ENCODE measurements around the gene RBM38. TPM values are rescaled to one million over a fixed set of nuclear protein-coding genes. Genes with fewer than 3 reads are reported as not detected.

Gene RBM38
- total RNA-seq, 4 donors from 2014 or later: 67.6 to 203 (median 139) TPM

DNA sequence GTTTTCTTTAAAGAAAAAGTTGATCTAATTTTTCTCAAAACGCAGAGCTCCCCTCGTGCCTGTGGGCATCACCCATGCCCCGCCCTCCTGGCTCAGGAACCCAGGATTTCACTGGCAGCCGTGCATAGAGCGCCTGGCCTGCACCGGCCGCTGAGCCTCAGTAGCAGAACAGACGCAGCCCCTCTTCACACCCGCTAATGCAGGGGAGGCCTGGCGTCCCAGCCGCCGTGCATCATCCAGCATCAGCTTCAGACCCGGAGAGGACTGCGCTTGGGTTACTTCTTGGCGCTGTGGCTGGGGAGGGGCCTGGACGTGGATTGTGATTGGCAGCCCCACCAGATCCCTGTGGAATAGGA is 18.1 kb downstream of the RBM38 start:
- Histone ChIP-seq H3K9me3 (no peaks in the 10 kb centered on the region), H3K36me3 (peaks cover 22 to 57% (median 52%) of the 10 kb centered on the region in 4 donors), H3K4me3 (no peak overlapping the region), H3K27me3 (no peaks in the 10 kb centered on the region), H3K27ac (replicated peaks in 1 of 4) (peak overlapping the region; percentile 93 to 95 (median 94)), H3K4me1 (peaks cover 38 to 78% (median 76%) of the 10 kb centered on the region in 4 donors)
- DNase-seq (ENCODE audit: extremely low spot score): no peak
- intact Hi-C loops (cut with DNase I): loop anchor here (5.0 kb wide), 1 partner anchor 33 kb away; no protein-coding TSS in a partner anchor
- TF ChIP-seq POLR2A (IDR thresholded peaks at IDR 0.05; ENCODE audit: low read depth): no peak
- TF ChIP-seq POLR2AphosphoS5 (IDR thresholded peaks at IDR 0.05): peak; percentile 35 to 41
- WGBS: 61% methylated on average over 10 of the region's 16 CpGs

DNA sequence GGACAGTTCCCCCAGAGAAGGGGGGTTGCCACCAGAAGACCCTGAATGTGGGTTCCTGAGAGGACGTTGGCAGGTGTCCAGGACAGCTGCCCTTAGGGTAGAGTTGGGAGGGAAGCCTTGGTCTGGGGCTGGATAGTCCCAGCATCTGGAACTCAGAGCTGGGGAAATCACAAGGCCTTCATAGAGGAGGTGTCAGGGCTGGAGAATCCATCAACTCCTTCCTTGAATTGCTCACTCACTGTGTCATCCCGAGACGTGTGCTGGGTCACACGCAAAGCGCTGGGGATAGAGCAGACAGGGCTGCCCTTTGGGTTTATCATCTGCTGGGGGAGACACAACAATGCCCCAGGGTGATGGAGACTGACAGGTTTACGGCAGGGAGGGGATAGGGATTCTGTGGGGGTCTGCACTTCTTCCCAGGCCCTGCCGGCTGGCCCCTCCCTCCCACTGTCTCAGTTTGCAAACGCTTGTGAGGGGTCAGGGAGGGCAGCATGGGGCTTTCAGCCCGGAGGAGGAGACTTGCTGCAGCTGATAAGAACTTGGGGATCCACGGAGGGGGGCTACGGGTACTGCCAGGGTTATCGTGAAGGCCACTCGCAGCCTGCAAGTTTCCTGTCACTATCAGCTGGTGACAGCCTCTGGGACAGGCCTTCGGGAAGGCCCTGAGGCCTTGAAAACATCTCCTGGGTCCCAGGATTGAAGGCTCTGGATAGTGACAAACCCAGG is 18.6 kb downstream of the RBM38 start:
- H3K27ac ChIP-seq (replicated peaks in 1 of 4): peak overlapping the region; percentile 93 to 95 (median 94)
- WGBS: 44% methylated on average over 14 of the region's 14 CpGs

DNA sequence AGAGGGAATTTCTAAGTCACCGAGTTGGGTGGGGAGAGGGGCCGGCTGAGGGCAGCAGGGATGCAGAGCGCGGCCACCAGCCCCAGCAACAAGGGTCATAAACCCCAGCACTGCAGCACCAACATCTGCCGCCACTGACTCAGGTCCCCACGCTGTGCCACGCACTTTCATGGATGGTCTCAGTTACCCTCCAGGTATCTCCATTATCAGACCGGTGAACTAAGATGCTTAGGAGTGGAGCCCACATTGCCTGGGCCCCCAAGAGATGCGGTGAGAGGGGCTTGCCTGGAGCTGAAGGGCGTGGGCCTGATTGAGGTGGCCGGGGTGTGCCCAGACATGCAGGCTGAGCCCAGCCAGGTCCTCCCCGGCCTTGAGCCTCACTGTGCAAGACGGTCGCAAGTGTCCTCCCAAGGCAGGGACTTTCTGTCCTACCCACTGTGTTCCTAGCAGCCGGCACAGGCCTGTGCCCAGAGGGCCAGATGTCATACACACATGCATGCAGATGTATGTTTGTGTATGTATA is 19.3 kb downstream of the RBM38 start:
- Histone ChIP-seq H3K4me1 (peaks cover 32 to 78% (median 76%) of the 10 kb centered on the region in 4 donors), H3K36me3 (peaks cover 22 to 46% (median 42%) of the 10 kb centered on the region in 4 donors), H3K27me3 (no peaks in the 10 kb centered on the region), H3K4me3 (no peak overlapping the region), H3K27ac (replicated peaks in 1 of 4) (peak overlapping the region; percentile 93 to 95 (median 94)), H3K9me3 (no peaks in the 10 kb centered on the region)
- no peak for TF ChIP-seq POLR2A (IDR thresholded peaks at IDR 0.05; ENCODE audit: low read depth)
- TF ChIP-seq EP300 (IDR thresholded peaks at IDR 0.05): no peak
- TF ChIP-seq, protein P1, sequence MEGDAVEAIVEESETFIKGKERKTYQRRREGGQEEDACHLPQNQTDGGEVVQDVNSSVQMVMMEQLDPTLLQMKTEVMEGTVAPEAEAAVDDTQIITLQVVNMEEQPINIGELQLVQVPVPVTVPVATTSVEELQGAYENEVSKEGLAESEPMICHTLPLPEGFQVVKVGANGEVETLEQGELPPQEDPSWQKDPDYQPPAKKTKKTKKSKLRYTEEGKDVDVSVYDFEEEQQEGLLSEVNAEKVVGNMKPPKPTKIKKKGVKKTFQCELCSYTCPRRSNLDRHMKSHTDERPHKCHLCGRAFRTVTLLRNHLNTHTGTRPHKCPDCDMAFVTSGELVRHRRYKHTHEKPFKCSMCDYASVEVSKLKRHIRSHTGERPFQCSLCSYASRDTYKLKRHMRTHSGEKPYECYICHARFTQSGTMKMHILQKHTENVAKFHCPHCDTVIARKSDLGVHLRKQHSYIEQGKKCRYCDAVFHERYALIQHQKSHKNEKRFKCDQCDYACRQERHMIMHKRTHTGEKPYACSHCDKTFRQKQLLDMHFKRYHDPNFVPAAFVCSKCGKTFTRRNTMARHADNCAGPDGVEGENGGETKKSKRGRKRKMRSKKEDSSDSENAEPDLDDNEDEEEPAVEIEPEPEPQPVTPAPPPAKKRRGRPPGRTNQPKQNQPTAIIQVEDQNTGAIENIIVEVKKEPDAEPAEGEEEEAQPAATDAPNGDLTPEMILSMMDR (IDR thresholded peaks at IDR 0.05): no peak
- TF ChIP-seq POLR2AphosphoS5 (IDR thresholded peaks at IDR 0.05): no peak
- intact Hi-C loops (cut with DNase I): no loop called here
- 80% methylated on average over 3 of the region's 15 CpGs for WGBS
- no peak for DNase-seq (ENCODE audit: extremely low spot score)

More for the DNA sequence above, 18.6 kb downstream of the RBM38 start:
- Histone ChIP-seq H3K9me3 (no peaks in the 10 kb centered on the region), H3K4me1 (peaks cover 38 to 78% (median 76%) of the 10 kb centered on the region in 4 donors), H3K27me3 (no peaks in the 10 kb centered on the region), H3K36me3 (peaks cover 22 to 52% (median 46%) of the 10 kb centered on the region in 4 donors), H3K4me3 (no peak overlapping the region)
- TF ChIP-seq, protein P1 (IDR thresholded peaks at IDR 0.05): no peak
- TF ChIP-seq EP300 (IDR thresholded peaks at IDR 0.05) (no peak), POLR2A (IDR thresholded peaks at IDR 0.05; ENCODE audit: low read depth) (no peak), POLR2AphosphoS5 (IDR thresholded peaks at IDR 0.05) (no peak)
- no peak for DNase-seq (ENCODE audit: extremely low spot score)
- intact Hi-C loops (cut with DNase I): loop anchor here (5.0 kb wide), 1 partner anchor 32 kb away; no protein-coding TSS in a partner anchor

DNA sequence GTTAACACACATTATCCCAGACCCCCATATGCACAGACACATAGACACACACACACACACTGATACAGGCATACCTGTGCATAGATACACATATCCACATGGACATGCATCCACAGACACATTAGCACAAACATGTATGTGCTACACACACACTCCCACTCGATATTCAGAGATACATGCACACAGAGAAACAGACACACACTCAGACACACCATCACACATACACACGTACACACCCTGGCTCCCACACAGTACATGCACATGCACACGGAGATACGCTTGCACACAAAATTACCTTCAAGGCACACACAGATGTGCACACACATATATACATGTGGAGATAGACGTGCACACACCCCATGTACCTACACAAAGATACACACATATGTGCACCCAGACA is 19.7 kb downstream of the RBM38 start:
- H3K27ac ChIP-seq (replicated peaks in 1 of 4): peak overlapping the region; percentile 93 to 95 (median 94)
- peaks cover 22 to 41% (median 37%) of the 10 kb centered on the region in 4 donors for H3K36me3 ChIP-seq
- no peaks in the 10 kb centered on the region for H3K27me3 ChIP-seq
- WGBS: 70% methylated on average over 5 of the region's 5 CpGs
- no peaks in the 10 kb centered on the region for H3K9me3 ChIP-seq
- no peak for TF ChIP-seq POLR2AphosphoS5 (IDR thresholded peaks at IDR 0.05)
- TF ChIP-seq, protein P1 (IDR thresholded peaks at IDR 0.05): no peak
- no peak for TF ChIP-seq EP300 (IDR thresholded peaks at IDR 0.05)
- TF ChIP-seq POLR2A (IDR thresholded peaks at IDR 0.05; ENCODE audit: low read depth): no peak
- no peak for DNase-seq (ENCODE audit: extremely low spot score)
- peaks cover 29 to 77% (median 74%) of the 10 kb centered on the region in 4 donors for H3K4me1 ChIP-seq
- intact Hi-C loops (cut with DNase I): no loop called here
- no peak overlapping the region for H3K4me3 ChIP-seq

All from esophagus muscularis mucosa (tissue), 4 donors.